Measurements from ENCODE around the gene BAD.

The BAD gene

DNA sequence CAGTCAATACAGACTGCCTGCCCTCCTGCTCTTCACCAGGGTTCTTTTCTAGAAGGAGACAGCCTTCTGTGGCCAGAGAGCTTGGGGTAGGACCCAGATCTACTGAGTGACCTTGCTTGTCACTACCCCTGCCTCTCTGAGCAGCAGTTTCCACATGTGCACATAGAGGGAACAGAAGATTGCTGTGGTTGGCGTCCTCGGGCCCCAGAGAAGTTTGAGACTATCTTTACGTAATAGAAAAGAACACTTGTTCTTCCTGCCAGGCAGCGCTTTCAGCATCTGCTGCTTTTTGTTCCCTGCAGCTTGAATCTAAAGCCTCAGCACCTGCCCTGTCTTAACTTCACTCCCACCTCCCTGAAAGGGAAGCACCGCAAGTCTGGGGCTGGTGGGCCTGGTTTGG lies 45.5 kb downstream of the BAD start:
- no peak overlapping the region for H3K4me3 ChIP-seq (replicated peaks; ENCODE audit: low read depth, low read length)
- DNase-seq (ENCODE audit: low read depth), result no peak
- TF ChIP-seq, protein P1, sequence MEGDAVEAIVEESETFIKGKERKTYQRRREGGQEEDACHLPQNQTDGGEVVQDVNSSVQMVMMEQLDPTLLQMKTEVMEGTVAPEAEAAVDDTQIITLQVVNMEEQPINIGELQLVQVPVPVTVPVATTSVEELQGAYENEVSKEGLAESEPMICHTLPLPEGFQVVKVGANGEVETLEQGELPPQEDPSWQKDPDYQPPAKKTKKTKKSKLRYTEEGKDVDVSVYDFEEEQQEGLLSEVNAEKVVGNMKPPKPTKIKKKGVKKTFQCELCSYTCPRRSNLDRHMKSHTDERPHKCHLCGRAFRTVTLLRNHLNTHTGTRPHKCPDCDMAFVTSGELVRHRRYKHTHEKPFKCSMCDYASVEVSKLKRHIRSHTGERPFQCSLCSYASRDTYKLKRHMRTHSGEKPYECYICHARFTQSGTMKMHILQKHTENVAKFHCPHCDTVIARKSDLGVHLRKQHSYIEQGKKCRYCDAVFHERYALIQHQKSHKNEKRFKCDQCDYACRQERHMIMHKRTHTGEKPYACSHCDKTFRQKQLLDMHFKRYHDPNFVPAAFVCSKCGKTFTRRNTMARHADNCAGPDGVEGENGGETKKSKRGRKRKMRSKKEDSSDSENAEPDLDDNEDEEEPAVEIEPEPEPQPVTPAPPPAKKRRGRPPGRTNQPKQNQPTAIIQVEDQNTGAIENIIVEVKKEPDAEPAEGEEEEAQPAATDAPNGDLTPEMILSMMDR (IDR thresholded peaks at IDR 0.05; ENCODE audit: low read length, missing control alignments), result no peak

DNA sequence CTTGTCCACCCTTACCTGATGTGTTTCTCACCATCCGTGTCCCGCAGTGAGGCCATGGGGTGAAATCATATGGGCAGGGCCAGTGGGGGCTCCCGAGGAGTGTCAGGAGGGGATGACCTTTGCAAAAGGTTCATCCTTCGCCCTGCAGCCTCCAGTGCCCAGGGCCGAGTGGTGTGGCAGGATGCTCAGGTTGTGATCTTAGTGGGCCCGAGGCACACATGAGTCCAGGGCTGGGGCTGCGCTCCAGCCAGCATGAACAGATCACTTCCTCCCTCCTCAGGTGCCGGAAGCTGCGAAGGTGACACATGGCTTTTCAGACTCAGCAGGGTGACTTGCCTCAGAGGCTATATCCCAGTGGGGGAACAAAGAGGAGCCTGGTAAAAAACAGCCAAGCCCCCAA lies 46.4 kb downstream of the BAD start:
- no peak overlapping the region for H3K4me3 ChIP-seq (replicated peaks; ENCODE audit: low read depth, low read length)
- TF ChIP-seq, protein P1 (IDR thresholded peaks at IDR 0.05; ENCODE audit: low read length, missing control alignments), result no peak
- DNase-seq (ENCODE audit: low read depth), result no peak

DNA sequence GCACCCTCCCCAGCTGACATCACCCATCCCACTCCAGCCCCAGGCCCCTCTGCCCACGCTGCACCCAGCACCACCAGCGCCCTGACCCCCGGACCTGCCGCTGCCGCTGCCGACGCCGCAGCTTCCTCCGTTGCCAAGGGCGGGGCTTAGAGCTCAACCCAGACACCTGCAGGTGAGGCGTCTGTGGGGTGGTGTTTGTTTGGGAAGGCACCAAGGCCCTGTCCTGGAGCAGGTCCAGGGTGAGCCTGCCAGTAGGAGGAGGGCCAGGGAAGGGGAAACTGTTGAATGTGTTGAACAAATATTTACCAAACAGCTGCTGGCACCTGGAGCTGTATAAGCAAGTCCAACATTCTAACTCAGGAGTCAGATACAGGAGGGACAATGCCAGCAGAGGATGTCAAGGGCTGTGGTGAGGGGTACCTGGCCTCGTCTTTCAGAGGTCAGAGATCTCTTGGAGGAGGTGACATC lies 46.9 kb downstream of the BAD start:
- no peak for DNase-seq (ENCODE audit: low read depth)
- TF ChIP-seq, protein P1 (IDR thresholded peaks at IDR 0.05; ENCODE audit: low read length, missing control alignments), result no peak
- H3K4me3 ChIP-seq (replicated peaks; ENCODE audit: low read depth, low read length), result no peak overlapping the region

DNA sequence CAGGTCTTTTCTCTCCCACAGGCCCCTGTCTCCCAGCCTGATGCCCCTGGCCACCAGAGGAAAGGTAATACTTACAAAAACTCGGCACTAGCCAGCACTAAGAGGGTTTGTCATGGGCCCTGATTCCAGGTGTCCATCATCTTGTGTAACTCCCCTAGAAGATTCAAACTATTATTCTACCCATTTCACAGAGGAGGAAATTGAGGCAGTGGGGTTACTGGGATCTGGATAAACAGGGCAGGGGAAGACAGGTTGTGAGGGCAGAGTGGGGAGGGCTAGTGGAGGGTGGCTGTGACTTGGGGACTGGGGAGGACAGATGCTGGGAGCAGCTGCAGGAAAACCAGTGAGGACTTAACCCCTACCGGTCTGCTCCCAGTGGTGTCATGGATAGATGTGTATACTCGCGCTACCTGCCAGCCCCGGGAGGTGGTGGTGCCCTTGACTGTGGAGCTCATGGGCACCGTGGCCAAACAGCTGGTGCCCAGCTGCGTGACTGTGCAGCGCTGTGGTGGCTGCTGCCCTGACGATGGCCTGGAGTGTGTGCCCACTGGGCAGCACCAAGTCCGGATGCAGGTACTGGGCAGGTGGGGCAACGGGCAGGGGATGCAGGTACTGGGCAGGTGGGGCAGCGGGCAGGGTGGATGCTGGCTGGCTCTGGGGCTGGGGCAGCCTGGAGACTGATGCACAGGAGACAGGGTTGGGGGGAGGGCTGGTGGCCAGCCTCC lies 48.9 kb downstream of the BAD start:
- TF ChIP-seq, protein P1 (IDR thresholded peaks at IDR 0.05; ENCODE audit: low read length, missing control alignments), result no peak
- peak overlapping the region; percentile 71 for H3K4me3 ChIP-seq (replicated peaks; ENCODE audit: low read depth, low read length)
- no peak for DNase-seq (ENCODE audit: low read depth)

DNA sequence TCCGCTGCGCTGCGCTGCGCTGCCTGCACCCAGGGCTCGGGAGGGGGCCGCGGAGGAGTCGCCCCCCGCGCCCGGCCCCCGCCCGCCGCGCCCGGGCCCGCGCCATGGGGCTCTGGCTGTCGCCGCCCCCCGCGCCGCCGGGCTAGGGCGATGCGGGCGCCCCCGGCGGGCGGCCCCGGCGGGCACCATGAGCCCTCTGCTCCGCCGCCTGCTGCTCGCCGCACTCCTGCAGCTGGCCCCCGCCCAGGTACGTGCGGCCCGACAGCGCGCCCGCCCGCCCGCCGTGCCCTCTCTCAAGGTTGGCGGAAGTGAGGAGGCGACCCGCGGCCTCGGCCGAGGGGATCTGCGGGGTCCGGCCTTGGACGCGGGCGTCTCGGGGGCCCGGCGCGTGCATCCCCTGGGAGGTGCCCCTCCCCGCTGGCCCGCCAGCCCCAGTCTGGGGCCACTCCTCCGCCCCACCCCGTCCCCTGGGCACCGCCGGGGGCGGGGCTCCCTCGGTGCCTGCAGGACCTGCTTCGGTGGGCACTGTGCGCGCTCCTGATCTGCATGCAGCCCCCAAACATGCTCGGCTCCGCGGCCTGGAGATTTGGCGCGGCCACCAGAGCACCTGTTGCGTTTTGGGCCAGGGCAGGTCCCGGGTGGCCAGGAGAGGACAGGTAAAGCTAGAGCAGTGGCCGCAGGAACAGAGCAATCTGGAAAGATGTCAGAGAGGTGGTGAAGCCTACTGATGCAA lies 49.7 kb downstream of the BAD start:
- H3K4me3 ChIP-seq (replicated peaks; ENCODE audit: low read depth, low read length), result peak overlapping the region; percentile 71
- TF ChIP-seq, protein P1 (IDR thresholded peaks at IDR 0.05; ENCODE audit: low read length, missing control alignments), result no peak
- no peak for DNase-seq (ENCODE audit: low read depth)

DNA sequence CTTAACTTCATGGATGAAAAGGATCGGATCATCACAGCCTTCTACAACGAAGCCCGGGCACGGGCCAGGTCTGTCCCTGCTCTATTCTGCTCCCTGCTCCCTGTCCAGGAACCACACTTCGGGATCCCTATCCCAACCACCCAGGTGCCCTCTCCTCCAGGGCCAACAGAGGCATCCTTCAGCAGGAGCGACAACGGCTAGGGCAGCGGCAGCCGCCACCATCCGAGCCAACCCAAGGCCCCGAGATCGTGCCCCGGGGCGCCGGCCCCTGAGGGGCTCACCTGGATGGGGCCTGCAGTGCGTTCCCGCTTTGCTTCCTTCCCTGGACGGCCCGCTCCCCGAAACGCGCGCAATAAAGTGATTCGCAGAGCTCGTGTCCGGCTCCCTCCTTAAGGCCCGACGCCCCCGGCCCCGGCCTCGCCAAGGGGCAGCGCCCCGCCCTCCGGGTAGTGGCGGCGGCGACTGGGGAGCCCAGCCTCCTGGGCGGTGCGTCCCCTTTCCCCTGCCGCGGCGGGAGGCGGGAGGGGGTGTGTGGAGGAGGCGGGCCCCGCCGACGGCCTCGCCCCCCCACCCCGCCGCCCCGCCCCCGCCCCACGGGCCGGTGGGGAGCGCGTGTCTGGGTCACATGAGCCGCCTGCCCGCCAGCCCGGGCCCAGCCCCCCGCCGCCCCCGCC lies 50.4 kb downstream of the BAD start, which contains the start of gene VEGFB:
VEGFB (plus strand) TSS at position 672 of the 674 bp plus-strand sequence. CDS start 250 bp downstream, outside the sequence.
- H3K4me3 ChIP-seq (replicated peaks; ENCODE audit: low read depth, low read length), result peak within 1 kb of the TSS; percentile 71
- TF ChIP-seq, protein P1 (IDR thresholded peaks at IDR 0.05; ENCODE audit: low read length, missing control alignments), result no peak
- peak; percentile 44 for DNase-seq (ENCODE audit: low read depth)

Data from fibroblast of pulmonary artery (primary cell).